Thyroid gland (tissue), 4 donors: Measurements from ENCODE around the gene PIK3R6.

Experiments used
- CTCF ChIP-seq, 6 experiments: fragments of 200-600 bp in 3 of 6; fragments of 450-650 bp in 3 of 6; sonication (generic) in 3 of 6; IDR thresholded peaks; one replicate each; pipeline ENCODE4 v1.5.1; 2016 to 2019; ENCODE audit warnings: antibody characterized with exemption in 6 of 6, mild to moderate bottlenecking in 2 of 6, inconsistent platforms in 1 of 6, moderate library complexity in 1 of 6
- POLR2A ChIP-seq, 2 donors: fragments of 450-650 bp; IDR thresholded peaks; one replicate each; pipeline ENCODE4 v1.6.1; 2017; ENCODE audit warnings: antibody characterized with exemption in 2 of 2, mild to moderate bottlenecking in 2 of 2, moderate library complexity in 1 of 2

DNA sequence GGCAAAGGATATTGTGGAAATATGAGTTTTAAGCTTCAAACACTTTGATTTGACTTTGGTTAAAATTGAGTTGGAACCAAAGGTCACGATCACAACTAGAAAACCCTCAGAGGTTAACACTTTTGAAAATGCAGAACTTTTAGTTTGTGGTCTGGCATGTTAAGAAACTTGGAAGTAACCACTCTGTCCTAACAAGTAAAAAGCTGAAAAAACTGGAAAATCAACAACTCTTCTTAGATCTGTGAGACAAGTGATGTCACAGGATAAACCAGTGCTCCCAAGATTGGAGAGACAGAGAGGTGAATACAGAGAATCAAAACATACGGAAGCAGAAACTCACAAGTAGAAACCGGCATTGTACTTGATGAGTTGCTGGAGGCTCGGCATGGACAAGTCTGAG, 85.7 kb downstream of the PIK3R6 start:
- TF ChIP-seq CTCF (IDR thresholded peaks at IDR 0.05), result no peak
- no peak for TF ChIP-seq POLR2A (IDR thresholded peaks at IDR 0.05)
